Hematopoietic multipotent progenitor cell treated with erythropoietin and hydrocortisone succinate and interleukin-3 and kit ligand, for 4 days (in vitro differentiated cells): ENCODE results near the gene TTLL11.
A peak's percentile ranks its signal among the peaks of the same experiment; 100 is the strongest.
"Not testable (repeated sequence)": the region's sequence is repeated elsewhere in the genome, so short reads cannot be mapped to it uniquely, and the experiment has no call there.

Source experiments
- DNase-seq: peaks from one replicate; pipeline ENCODE4 v3.0.0-alpha.2; 2015

The TTLL11 gene

DNA sequence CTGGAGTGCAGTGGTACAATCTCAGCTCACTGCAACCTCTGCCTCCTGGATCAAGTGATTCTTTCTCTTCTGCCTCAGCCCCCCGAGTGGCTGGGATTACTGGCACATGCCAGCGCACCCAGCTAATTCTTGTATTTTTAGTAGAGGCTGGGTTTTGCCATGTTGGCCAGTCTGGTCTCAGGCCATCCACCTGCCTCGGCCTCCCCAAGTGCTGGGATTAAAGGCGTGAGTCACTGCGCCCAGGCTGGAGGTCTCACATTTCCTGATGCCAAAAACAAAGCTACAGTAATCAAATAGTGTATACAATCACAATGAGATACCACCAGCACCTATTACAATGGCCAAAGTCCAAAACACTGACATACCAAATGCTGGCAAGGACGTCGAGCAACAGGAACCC, 51.1 kb downstream of the TTLL11 start:
- DNase-seq = no peak

DNA sequence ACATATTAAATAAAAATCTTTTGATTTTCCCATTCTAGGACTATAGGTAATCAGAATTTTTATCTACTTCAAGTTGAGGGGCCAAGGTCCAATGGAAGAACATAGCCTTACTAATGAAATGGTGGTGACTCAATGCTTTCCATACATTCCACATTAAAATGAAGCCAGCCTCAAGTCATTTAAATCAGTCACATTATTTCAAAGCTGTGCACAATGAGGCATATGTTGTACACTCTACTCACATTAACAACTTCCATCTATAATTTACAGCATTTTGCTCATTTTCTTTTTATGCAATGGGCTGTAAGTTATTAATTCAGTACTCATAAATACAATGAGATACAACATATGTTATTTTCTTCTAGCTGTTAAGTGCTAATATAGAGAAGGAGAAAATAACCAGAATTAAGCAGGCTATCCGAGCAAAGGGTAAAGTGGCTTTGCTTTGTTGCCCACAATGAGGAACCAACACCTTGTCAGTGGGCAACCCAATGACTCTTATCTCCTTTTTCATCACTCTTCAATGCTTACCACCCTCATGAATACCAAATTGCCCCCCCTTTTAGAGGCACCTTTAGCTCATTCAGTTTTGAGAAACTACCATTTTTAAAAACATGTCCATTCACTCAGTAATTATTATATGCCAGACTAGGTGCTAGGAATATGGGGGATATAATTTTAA, 52.4 kb downstream of the TTLL11 start:
- DNase-seq = no peak

DNA sequence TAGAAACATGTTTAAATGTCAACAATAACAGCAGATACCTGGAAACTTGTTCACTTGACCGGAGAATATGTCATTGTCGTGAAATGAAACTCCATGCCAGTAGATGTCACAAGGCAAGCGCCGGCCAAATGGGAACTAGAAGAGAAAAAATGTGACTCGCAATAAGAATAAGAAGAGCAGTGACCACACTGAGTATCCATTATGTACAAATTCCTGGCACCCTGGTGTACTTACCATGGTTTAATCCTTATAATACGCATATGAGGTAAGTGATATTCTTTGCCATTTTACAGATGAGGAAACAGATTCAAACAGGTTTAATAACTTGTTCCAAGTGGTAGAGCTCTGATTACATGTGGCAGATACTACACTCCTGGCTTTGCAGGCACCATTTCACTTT, 53.9 kb downstream of the TTLL11 start:
- DNase-seq = no peak

DNA sequence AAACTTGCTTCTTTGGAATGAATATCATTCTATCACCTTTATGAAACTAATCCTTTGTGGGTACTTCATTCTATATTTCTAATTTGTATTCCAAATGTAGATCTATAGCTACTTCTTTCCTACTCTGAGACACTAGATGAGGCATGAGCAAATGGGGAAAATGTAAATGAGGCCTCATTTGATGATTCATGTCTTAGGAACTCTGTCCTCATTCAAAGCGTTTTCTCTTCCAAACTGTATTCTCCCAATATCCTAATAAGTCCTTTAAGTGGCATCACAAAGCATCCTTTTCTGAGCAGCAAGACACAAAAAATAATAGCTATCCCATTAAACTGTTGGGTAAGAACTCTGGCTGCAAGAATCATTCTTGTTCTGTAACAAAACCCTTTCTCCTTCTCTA, 56.1 kb downstream of the TTLL11 start:
- DNase-seq = no peak

DNA sequence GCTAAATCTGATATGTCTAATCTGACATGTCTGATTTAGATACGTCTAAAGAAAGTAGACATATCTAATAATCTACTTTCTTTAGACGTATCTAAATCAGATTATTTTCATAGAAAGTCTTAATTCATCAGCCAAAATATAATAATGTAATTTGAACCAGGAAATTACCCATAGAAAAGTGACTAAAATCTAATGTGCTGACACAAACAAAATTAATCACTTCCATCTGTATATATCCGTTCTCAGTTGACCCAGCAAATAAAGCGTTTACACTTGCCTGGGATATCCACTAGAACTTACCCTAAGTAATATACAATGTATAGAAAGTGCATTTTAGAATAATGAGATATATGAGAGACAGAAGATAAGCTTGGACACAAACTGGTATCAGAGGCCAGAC, 56.7 kb downstream of the TTLL11 start:
- DNase-seq = no peak

DNA sequence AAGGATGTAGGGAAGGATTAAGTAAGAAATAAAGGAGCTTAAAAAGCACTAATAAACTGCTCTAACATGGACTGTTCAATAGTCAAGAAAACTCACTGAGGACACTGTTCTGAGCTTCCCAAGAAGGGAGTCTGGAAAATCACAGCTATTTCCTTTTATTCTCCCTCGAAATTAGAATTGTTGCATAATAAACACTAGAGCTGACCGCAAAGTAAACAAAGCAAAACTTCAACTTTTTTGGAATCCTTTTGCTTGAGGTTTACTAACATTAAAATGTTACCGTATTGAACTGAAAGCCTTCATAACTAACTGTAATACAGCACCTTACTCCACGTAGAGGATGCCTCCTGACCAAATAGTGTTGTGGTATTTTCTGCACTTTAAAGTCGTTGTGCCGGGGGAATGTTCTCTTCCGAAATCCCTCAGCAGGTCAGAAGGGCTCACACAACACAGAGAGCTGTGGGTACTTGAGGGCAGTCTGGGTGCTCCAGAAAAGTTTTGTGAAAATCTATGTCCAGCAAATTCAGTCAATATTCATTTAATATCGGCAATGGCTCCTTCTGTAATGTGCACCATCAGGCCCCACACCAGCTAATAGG, 59.2 kb downstream of the TTLL11 start:
- DNase-seq = no peak

DNA sequence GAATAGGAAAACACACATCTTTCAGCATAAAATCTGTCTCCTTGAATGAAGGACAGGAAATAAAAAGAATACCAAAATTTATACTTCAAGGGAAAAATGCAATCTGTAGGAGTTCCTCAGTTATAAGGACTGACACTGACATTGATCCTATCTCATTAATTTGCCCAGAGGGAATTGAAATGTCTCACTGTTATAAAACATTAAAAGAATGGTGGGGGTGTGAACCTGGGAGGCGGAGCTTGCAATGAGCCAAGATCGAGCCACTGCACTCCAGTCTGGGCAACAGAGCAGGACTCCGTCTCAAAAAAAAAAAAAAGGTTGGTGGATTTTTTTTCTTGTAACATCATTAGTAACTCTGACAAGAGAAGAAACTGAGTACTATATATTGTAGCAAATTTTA, 60.8 kb downstream of the TTLL11 start:
- DNase-seq = no peak

DNA sequence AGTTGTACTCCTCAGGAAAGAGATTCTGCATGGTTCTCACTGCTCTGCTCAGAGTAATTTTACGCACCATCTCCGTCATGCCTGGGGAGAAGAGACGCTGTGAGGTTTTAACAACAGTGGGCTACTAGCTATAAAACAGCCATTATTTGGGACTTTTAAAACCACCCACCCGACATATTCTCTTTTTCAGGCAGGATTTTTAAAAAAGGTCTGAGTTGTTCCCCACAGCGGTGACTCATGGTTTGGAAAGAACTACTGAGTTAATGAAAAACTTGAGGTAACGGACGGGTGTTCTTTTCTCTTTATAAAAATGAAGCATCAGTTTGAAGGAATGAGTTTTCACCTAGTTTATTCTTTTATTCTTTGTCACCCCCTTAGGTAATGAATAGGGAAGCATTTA, 61.3 kb downstream of the TTLL11 start:
- DNase-seq = no peak

DNA sequence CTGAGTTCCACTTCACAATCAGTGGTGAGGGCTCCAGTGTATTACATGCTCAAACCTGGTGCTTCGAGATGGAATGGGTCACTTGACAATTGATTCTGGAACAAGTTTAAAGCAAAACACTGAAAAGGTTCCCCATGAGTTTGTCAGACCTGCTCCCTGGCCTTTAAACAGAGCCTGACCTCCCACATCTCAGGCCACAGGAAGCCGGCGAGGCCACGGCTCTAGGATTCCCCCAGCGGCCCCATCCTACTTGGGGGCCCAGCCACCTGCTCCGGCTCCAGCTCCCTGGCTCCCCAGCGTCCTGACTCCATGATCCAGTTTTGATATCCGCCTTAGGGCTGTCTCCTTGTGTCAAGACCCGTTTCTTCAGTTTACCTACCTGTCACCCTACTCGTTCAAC, 62.0 kb downstream of the TTLL11 start:
- no peak for DNase-seq

DNA sequence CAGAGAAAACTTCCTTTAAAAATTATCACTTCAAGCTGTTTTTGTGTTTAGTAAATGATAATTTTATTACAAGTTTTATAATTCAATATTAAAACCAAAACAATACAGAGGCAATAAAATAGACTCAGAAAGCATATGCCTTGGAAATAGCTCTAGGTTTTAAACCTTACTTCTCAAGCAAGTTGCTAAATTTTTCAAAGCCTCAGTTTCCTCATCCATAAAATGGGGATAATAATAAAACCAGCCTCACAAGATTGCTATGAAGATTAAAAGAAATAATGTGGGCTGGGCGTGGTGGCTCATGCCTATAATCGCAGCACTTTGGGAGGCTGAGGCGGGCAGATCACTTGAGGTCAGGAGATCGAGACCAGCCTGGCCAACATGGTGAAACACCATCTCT, 62.8 kb downstream of the TTLL11 start:
- DNase-seq = no peak

DNA sequence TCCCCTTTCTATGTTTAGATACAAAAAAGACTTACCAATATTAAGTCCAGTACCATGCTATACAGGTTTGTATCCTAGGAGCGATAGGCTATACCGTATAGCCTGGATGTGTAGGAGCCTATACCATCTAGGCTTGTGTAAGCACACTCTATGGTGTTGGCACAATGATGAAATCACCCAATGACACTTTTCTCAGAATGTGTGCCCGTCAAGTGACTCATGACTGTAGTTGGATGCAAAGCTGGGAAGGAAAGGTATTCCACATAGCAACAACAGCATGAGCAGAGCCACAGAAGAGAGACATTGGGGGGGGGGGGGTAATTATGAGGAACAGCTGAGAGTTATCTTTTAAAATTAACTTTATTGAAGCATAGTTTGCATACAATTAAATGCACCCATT, 63.2 kb downstream of the TTLL11 start:
- no peak for DNase-seq

DNA sequence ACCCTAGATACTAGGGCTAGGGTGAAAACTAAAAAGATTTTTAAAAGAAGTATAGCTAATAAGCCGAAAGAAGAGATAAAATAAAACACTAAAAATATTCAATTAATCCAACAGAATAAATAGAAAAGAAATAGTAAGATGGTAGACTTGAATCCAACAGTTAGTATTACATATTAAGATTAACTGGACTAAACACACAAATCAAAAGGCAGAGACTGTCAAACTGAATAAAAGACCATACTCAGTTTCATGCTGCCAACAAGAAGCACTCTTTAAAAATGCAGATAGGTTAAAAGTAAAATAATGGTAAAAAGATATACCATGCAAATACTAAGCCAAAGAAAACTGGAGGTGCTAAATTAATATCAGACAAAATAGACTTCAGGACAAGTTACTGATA, 65.0 kb downstream of the TTLL11 start:
- no peak for DNase-seq

DNA sequence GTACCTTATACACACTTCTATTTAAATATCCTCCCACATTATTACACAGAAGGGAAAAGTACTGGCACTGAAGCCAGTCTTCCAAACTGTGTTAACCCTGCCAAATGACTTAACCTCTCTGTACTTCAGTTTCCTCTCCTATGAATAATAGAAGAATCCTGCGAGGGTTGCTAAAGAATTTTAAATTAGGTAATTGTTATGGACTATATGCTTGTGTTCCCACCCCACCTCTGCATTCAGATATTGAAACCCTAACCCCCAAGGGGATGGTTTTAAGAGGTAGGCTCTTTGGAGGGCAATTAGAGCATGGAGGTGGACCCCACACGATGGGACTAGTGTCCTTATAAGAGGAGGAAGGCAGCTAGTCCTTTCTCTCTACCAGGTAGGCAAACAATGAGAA, 72.7 kb downstream of the TTLL11 start:
- no peak for DNase-seq

DNA sequence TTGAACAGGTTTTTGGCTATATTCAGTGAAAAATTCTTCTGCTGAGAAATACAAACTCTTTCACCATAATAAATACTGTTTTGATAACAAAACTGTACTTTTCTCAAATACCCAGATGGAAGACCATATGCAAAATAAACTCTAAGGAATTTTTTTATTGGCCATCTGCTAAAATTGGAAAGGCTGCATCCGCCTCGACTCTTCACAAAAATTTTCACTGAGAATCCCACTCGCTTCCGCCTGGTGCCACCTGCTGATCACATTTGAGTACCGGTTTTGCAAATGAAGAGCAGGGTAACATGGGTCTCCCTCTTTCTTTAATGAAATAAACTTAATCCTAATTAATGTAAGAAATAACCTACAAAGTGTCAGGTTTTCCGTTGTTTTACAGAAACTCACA, 76.4 kb downstream of the TTLL11 start:
- DNase-seq = peak; percentile 33

DNA sequence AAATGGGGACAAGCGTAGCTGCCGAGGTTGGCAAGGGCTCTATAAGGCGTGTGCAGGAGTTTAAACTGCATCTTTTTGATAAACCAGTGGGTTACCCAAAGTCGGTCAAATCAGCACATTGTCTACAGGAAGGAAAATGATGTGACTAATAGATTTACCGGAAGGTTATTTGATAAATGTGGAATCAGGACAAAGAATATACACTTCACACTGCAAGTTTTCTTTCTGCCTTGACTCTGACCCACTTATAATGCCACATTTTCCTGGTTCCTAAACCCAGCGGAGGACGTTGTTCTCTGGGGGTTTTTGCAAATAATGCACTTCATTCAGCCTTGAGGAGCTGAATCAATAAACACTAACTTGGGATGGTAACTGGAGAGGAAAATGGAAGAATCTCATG, 76.8 kb downstream of the TTLL11 start:
- peak; percentile 60 for DNase-seq

DNA sequence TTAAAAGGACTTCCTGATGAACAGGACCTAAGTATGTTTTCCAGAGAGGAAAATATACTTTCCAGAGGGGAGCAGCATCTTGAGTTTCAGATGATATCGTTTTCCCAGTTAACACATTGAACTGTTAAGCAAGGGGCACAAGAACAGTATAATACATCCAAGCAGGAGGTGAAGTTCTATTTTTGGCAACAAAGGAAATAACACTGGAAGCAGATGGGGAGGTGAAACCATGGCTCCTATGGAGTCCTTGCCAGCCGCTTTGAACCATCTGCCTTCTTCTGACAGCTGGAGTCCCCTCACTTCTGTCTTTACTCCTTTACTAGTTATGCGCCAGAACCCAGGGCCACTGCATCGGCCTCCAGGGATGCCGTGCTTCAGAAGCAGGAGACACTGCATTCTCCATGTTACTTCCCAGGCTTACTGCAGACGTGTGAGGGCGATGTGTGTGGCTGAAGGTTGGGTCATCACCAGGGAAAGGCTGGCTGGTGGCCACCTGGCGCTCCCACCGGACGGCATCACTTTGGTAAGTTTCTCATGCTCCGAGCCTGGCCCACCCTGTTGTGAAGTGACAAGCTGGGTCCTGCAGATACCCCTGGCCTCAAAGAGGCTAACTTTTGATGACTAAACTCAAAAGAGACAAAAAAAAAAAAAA, 77.8 kb downstream of the TTLL11 start:
- DNase-seq = no peak

DNA sequence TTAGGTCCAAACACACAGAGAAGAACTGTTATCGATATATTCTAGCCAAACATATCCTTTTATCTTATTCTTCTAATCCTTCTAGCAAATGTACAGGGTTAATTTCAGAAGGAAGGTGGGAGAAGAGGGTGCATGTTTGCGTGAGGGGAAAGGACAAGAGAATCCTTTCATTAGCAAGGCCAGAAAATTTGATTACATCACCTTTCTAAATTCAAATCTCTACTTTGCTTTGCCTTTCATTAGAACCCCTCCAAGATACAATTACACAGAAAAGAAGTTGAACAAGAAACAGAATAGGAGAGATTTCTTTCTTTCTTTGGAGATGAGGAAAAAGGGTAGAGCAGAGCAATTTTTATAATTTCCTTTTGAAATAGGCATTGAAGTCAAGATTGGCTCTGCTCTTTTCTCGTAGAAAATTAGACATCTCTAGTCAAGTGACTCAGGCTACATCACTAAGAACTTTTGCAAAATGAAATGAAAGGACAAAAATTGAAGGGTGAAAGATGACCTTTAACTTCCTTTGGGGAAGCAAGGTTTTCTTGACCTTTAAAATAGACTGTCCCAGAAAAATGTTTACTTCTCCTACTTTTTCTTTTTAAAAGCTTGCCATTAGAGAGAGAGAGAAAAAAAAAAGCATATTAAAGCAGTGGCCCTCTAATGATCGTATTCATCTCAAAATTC, 81.2 kb downstream of the TTLL11 start:
- no peak for DNase-seq

DNA sequence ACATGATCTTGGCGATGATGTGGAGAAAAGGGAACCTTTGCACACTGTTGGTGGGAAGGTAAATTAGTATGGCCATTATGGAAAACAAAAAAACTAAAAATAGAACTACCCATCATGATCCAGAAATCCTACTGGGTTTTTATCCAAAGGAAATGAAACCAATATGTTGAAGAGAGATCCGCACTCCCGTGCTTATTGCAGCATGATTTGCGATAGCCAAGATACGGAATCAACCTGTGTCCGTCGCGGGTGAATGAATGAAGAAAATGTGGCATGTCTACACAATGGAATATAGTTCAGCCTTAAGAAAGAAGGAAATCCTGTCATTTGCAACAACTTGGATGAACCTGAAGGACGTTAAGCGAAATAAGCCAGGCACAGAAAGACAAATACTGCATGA, 84.5 kb downstream of the TTLL11 start:
- no peak for DNase-seq

DNA sequence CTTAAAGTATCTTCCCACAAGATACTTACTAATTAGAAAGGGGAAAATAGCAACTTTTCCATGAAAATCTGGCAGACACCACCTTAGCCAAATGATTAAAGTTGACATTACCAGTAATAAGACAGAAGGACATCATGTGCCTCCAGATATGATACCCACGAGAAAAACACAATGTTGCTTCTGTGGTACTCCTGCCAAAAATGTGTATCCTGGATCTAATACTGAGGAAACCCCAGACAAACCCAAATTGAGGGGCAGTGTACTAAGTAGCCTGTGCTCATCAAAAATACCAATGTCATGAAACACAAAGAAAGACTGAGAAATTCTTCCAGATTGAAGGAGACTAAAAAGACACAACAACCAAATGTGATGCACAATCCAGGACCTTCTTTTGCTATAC, 85.3 kb downstream of the TTLL11 start:
- no peak for DNase-seq

DNA sequence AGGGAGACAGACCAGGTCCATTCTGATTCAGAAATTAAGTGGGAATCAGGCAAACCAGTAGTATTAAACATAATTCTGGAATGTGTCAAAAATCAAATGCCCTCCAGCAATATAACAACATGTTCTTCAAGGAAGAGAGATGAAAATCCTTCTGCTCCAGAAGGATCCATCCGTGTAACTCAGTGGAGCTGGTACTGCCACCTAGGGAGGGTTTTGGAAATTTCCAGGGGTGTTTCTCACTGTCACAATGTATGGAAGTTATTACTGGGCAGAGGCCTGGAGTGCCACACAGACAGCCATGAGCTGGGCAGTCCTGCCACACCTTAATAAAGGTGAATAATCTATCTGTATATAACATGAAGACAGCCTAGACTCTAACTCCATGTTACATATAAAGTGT, 87.5 kb downstream of the TTLL11 start:
- no peak for DNase-seq

DNA sequence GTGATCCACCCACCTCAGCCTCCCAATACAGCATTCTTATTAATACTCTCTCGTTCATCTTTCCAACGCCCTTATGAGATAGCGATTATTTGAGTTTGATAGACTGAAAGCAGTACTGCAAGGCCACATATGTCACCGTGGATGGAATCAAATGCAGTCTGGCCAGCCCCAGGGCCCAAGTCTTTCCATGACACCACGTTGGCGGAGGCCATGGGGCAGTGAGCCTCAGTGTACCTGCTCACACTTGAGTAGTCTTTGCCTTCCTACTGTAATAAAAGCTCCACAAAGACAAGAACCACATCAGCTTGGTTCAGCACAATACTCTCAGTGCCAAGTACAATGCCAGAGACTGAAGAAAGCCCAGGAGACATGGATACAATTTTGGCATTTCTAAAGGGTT, 88.5 kb downstream of the TTLL11 start:
- DNase-seq = no peak

DNA sequence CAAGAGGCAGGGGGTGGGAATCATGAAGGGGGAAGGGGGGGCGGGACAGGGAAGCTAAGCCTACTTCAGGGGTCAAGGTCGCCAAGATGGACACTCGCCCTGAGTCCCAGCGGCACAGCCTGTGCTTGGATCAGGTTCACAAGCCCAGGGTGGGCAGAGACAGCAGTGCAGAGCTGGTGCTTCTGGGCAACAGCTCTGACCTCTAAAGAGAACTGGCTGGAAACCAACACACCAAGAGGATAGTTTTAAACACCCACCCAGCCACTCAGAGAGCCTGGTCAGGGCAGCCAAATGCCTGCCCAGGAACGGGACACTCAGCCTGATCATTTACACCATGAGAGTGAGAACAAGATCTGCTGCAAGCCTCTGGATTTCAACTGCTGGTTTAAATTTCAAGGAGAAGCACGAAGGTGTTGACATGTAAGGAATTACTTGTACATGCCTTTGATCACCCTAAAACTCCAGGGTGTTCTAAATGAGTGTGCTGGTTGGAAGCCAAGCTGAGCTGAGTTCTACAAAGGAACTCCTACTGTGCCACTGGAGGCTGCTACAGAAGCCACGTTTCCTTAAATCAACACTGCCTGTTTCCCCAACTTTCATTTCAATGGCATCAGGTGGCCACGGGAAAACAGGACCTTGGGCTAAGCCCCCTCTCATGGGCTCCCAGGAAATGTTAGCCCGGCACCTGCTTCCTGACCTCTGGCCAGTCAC, 91.5 kb downstream of the TTLL11 start:
- DNase-seq = no peak

DNA sequence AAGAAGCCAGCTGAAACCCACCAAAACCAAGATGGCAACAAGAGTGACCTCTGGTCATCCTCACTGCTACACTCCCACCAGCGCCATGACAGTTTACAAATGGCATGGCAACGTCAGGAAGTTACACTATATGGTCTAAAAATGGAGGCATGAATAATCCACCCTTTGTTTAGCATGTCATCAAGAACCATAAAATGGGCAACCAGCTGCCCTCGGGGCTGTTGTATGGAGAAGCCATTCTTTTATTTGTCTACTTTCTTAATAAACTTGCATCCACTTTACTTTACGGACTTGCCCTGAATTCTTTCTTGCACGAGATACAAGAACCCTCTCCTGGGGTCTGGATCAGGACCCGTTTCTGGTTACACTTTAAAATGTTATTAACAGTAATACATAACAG, 92.6 kb downstream of the TTLL11 start:
- DNase-seq = not testable (repeated sequence)

DNA sequence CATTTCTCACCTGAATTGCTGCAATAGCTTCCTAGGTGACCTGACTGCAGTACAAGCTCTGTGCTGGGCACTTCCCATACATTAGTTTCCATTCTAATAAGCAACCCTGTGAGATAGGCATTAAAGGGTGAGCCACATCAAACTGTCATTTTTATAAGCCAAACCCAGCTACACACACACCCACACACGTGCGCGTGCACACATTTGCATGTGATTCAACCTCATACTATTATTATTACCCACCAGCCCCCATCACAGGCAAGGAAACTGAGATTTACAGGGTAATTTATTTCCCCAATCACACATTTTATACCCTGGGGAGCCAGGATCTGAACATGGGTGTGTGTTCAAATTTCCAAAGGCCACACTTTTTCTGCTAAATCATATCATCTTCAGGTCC, 93.6 kb downstream of the TTLL11 start:
- no peak for DNase-seq
